Esophagus squamous epithelium (tissue), 4 donors: Measurements from ENCODE around the gene DTNB.
A peak's percentile ranks its signal among the peaks of the same experiment; 100 is the strongest.

Source experiments
- CTCF ChIP-seq, 6 experiments: fragments of 450-650 bp in 4 of 6; fragments of 200-600 bp in 2 of 6; sonication (generic) in 2 of 6; IDR thresholded peaks; one replicate each; pipeline ENCODE4 v1.5.1; 2016 to 2019; ENCODE audit warnings: antibody characterized with exemption in 6 of 6, mild to moderate bottlenecking in 4 of 6, moderate library complexity in 4 of 6
- POLR2A ChIP-seq, 4 donors: fragments of 450-650 bp; IDR thresholded peaks; one replicate each; pipeline ENCODE4 v1.6.1; 2017; ENCODE audit warnings: antibody characterized with exemption in 4 of 4, mild to moderate bottlenecking in 4 of 4, moderate library complexity in 3 of 4

- peak; percentile 22 to 83 (median 72) for TF ChIP-seq CTCF (IDR thresholded peaks at IDR 0.05)
- no peak for TF ChIP-seq POLR2A (IDR thresholded peaks at IDR 0.05)
Measured at GRCh38 chr2:25700221-25700660, 26.9 kb upstream of the DTNB start.
